Brain microvascular endothelial cell (primary cell): Measurements from ENCODE around the gene ZDHHC18.
A peak's percentile ranks its signal among the peaks of the same experiment; 100 is the strongest.

Experiments
- DNase-seq: peaks from one replicate; pipeline ENCODE4 v3.0.0-alpha.2; 2020
- H3K27ac ChIP-seq: fragments of 250-450 bp; sonication (Bioruptor Pico); 2 replicates; pipeline ENCODE4 v1.5.1; 2020; ENCODE audit warnings: mild to moderate bottlenecking, moderate library complexity
- H3K27me3 ChIP-seq: fragments of 250-450 bp; sonication (Bioruptor Pico); replicated peaks from 2 replicates; pipeline ENCODE4 v1.5.1; 2020; ENCODE audit warnings: mild to moderate bottlenecking
- H3K36me3 ChIP-seq: fragments of 250-450 bp; sonication (Bioruptor Pico); replicated peaks from 2 replicates; pipeline ENCODE4 v1.5.1; 2020; ENCODE audit warnings: mild to moderate bottlenecking
- H3K4me3 ChIP-seq: 2 replicates; pipeline ENCODE4 v1.5.1; 2011; ENCODE audit warnings: low read depth, mild to moderate bottlenecking, control low read depth, low read length, moderate library complexity
- in situ Hi-C: cut with HindIII; loops from 2 replicates; pipeline ENCODE4 v1.10.0; 2017; ENCODE audit warnings: low sequenced_read_pairs, low pct_ligation_motif_present
- TF ChIP-seq, protein P1 (sequence below): IDR thresholded peaks from 2 replicates; pipeline ENCODE4 v1.5.1; 2011; ENCODE audit warnings: low read depth, mild to moderate bottlenecking, moderate library complexity, low read length, control low read depth, inconsistent platforms; ENCODE audit errors: missing control alignments

The ZDHHC18 gene

DNA sequence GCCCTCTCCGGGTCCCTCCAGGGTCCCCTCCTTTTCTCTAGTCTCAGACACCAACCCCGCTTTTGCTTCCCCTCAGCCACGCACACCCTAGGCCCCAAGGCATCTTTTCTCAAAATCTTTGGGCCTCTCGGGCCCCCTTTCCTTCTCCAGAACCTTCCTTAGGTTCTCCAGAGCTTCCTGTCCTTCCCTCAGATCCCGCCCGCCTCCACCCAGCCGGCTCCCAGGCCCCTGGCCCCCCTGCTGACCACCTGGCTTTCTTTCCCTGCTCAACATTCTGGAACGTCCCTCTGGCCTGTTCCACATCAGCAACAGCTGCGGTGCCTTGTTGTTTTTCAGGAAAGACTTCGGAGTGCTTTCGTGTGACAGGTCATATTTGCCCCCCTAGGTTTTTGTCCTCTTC, 1.2 kb downstream of the ZDHHC18 start:
- TF ChIP-seq, protein P1, sequence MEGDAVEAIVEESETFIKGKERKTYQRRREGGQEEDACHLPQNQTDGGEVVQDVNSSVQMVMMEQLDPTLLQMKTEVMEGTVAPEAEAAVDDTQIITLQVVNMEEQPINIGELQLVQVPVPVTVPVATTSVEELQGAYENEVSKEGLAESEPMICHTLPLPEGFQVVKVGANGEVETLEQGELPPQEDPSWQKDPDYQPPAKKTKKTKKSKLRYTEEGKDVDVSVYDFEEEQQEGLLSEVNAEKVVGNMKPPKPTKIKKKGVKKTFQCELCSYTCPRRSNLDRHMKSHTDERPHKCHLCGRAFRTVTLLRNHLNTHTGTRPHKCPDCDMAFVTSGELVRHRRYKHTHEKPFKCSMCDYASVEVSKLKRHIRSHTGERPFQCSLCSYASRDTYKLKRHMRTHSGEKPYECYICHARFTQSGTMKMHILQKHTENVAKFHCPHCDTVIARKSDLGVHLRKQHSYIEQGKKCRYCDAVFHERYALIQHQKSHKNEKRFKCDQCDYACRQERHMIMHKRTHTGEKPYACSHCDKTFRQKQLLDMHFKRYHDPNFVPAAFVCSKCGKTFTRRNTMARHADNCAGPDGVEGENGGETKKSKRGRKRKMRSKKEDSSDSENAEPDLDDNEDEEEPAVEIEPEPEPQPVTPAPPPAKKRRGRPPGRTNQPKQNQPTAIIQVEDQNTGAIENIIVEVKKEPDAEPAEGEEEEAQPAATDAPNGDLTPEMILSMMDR = no peak
- H3K27me3 ChIP-seq = no peaks in the 10 kb centered on the region
- no peak for DNase-seq
- in situ Hi-C loops = no loop called here
- H3K36me3 ChIP-seq = peaks cover 16% of the 10 kb centered on the region
- H3K27ac ChIP-seq = no peak overlapping the region
- peak overlapping the region; percentile 73 for H3K4me3 ChIP-seq

DNA sequence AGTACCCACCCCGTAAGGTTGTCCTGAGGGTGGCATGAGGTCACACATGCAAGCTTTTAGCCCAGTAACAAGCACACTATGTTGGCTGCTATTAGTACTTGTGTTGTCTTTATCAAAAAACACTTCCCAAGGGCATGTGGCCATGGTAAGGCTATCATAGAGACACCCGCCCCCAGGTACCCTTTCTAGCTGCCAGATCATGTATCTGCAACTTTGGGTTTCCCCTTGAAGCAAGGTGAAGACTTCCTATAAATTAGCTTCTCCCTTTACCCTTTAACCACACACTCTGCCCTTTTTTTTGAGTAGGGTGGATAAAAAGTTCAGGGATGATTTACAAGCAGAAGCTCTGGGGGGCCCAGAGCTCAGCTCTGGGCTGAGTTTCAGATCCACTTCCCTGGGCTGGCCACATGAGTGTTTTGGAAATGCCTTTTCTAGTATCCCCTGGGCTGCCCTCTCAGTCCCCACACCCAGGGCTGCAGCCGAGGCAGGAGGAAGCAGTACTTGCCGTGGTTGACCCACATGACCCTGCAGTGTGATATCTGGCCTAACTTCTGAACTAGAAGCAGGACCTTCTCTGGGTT, 2.0 kb downstream of the ZDHHC18 start:
- no peak for DNase-seq
- Histone ChIP-seq H3K27me3 (no peaks in the 10 kb centered on the region), H3K27ac (no peak overlapping the region), H3K36me3 (peaks cover 24% of the 10 kb centered on the region), H3K4me3 (no peak overlapping the region)
- TF ChIP-seq, protein P1 = no peak
- in situ Hi-C loops = no loop called here

DNA sequence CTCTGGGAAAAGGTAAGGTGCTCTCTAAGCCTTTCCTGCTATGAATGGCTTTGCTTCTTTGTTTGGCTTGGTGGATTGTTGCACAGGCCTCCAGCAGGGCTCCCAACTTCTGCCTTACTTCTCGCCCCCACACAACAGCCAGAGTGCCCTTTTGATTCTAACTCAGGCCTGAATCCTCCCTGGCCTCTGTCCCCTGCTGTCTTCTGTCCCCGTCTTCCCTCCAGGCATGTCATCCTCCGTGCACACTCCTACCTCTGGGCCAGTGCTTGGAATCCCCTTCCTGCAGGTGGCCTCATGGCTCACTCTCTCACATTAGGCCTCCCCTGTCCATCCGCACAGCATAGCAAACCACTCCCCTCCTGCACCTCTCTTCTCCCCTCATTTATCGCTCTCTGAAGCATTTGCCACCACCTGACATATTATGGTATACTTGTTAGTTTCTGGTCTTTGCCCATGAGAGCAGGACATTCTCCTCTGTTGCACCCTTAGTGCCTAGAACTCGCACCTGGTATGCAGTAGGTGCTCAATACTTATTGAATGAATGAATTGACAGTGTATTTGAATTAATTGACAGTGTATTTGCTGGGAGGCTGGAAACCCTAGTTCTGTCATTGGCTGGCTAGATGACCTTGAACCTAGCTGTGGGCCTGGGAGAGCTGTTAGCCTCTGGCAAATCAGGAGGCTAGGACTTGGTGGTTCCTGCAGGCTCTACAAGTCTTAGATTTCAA, 2.9 kb downstream of the ZDHHC18 start:
- no peaks in the 10 kb centered on the region for H3K27me3 ChIP-seq
- H3K27ac ChIP-seq = no peak overlapping the region
- TF ChIP-seq, protein P1 = no peak
- H3K4me3 ChIP-seq = no peak overlapping the region
- peaks cover 30% of the 10 kb centered on the region for H3K36me3 ChIP-seq
- in situ Hi-C loops = no loop called here
- DNase-seq = no peak

DNA sequence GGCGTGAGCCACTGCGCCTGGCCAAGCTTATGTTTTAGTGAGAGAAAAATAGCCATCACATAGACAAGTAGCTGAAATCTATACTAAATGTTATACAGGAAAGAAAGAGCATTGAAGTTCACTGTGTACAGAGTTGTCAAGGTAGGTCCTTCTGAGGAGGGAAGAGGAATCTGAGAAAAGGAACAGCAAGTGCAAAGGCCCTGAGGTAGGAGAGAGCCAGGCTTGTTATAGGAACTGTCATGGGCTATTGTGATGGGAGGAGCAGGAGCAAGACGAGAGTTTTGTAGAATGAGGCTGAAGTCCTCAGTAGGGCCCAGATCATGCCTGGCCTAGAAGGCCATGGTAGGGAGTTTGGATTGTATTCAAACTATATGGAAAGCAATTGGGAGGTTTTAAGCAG, 4.6 kb downstream of the ZDHHC18 start:
- H3K36me3 ChIP-seq = peaks cover 35% of the 10 kb centered on the region
- TF ChIP-seq, protein P1 = no peak
- in situ Hi-C loops = no loop called here
- no peak overlapping the region for H3K27ac ChIP-seq
- H3K4me3 ChIP-seq = no peak overlapping the region
- no peaks in the 10 kb centered on the region for H3K27me3 ChIP-seq
- no peak for DNase-seq

DNA sequence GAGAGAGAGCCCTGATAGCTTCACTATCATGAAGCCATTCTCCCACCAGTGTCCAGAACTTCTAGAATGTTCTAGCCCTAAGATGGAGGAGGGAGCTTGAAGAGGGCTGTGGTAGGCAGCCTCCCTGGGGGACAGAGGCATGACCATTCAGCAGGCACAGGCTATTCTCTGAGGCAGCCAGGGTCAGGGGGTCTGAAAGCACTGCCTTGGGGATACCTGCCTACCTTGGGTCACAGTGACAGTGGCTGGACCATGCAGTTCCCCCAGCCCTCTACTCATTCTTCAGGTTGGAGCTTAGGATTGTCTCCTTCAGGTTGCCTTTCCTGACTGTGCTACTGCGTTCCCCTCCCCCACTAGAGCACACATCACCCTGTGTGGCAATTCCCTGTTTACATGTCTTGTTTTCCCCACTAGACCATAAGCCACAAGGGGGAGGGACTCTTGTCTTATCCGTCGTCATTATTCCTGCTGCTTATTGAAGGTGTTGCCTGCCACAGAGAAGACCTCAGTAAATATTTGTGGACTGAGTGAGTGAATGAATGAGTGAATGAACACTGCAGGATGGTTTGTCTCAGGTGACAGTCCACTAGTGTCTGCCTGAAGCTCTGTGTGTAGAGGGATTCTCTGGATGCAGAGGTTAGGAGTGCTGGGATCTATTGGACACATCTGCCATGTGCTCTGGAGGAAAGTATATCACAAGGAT, 5.2 kb downstream of the ZDHHC18 start:
- Histone ChIP-seq H3K4me3 (no peak overlapping the region), H3K36me3 (peaks cover 36% of the 10 kb centered on the region), H3K27ac (no peak overlapping the region), H3K27me3 (no peaks in the 10 kb centered on the region)
- in situ Hi-C loops = no loop called here
- TF ChIP-seq, protein P1 = no peak
- no peak for DNase-seq
